HG03280 (cell line): ENCODE measurements around the gene TRIM65.

Experiments used
- ATAC-seq: cut with Tn5 transposase; IDR thresholded peaks from one replicate; pipeline ENCODE4 v1.9.1; 2021; ENCODE audit warnings: mild to moderate bottlenecking, moderate library complexity; ENCODE audit not compliant: unreplicated experiment

The TRIM65 gene

GRCh38 chr17:75839942-75840798 lies 56.6 kb downstream of the TRIM65 start:
- ATAC-seq = no peak
